Fibroblast of the aortic adventitia (primary cell): ENCODE results near the gene ZSCAN5C. TPM values are rescaled to one million over a fixed set of nuclear protein-coding genes. Genes with fewer than 3 reads are reported as not detected.
A peak's percentile ranks its signal among the peaks of the same experiment; 100 is the strongest.
"Not testable (repeated sequence)": the region's sequence is repeated elsewhere in the genome, so short reads cannot be mapped to it uniquely, and the experiment has no call there.

ENCODE experiments used
- DNase-seq: peaks from one replicate; pipeline ENCODE4 v3.0.0-alpha.2; 2010; ENCODE audit warnings: low read depth
- H3K4me3 ChIP-seq: 2 replicates; pipeline ENCODE4 v1.5.1; 2011; ENCODE audit warnings: low read depth, mild to moderate bottlenecking, control low read depth, low read length, moderate library complexity
- total RNA-seq: library from RNA; depleted of rRNA; stranded (reverse); fragments of >200 nt; gene quantifications from 2 replicates; pipeline ENCODE4 v1.2.3, GENCODE V29; 2012; ENCODE audit warnings: low replicate concordance
- TF ChIP-seq, protein P1 (sequence below): IDR thresholded peaks from 2 replicates; pipeline ENCODE4 v1.5.1; 2011; ENCODE audit warnings: mild to moderate bottlenecking, low read length, control low read depth, inconsistent platforms; ENCODE audit not compliant: insufficient read depth

Gene ZSCAN5C
- total RNA-seq, 1 donor: not detected

DNA sequence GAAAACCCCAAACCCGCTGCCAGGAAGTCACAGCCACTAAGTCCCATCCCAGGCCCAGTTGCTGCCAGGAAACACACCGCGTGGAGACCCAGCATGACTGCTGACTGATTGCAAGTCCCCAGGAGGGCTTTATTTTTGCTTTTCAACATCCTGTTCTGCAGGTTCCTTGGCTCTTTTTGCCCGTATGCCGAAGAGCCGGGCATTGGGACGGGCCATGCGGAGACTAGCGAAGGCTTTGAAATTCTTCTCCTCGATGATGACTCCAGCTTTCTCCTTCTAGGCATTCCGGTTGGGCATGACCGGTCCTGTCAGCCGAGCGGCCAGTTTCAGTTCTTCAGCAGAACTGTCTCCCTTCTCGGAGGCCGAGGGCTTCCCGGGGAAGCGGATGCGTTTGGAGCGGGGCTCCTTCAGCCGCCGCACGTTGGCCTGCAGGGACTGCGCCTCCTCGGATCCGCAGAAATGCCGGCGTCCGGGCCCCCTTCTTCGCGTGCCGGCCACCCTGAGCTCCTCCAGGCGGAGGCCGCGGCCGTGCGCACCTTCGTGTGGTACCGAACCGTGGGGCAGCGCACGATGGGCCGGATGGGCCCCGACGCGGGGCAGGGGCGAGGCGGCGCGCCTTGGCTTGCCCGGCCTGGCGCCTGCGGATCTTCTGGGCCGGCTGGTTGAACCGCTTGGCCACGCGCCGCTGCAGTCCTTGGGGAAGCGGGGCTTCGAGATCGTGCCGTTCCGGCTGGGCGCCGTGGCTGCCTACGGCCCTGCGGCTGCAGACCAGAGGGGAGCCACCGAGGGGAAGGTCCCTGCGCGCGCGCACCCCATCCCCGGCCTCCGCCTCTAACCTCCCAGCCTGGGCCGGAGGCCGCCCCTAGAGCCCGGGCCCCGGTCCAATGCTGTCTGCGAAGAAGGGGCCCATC is 15.2 kb downstream of the ZSCAN5C start:
- TF ChIP-seq, protein P1, sequence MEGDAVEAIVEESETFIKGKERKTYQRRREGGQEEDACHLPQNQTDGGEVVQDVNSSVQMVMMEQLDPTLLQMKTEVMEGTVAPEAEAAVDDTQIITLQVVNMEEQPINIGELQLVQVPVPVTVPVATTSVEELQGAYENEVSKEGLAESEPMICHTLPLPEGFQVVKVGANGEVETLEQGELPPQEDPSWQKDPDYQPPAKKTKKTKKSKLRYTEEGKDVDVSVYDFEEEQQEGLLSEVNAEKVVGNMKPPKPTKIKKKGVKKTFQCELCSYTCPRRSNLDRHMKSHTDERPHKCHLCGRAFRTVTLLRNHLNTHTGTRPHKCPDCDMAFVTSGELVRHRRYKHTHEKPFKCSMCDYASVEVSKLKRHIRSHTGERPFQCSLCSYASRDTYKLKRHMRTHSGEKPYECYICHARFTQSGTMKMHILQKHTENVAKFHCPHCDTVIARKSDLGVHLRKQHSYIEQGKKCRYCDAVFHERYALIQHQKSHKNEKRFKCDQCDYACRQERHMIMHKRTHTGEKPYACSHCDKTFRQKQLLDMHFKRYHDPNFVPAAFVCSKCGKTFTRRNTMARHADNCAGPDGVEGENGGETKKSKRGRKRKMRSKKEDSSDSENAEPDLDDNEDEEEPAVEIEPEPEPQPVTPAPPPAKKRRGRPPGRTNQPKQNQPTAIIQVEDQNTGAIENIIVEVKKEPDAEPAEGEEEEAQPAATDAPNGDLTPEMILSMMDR: no peak
- DNase-seq: peak; percentile 17
- H3K4me3 ChIP-seq: peak overlapping the region; percentile 37

DNA sequence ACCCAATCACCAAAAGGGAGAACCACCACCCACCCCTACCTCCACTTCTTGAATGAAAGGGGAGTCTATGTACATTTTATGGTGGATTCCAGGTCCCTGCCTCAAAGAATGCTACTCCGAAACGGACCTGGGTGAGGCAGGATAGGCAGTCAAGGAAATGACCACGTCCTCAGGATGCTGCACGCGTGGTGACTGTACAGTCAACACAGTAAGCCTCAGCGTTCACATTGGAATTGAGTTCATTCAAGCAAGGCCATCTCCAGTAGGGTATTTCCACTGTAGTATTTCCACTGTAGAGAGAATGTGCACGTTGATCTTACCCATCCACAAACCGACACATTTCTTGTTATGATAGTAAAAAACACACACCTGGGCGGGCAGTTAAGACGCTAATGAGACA is 16.9 kb downstream of the ZSCAN5C start:
- TF ChIP-seq, protein P1: no peak
- DNase-seq: no peak
- no peak overlapping the region for H3K4me3 ChIP-seq

DNA sequence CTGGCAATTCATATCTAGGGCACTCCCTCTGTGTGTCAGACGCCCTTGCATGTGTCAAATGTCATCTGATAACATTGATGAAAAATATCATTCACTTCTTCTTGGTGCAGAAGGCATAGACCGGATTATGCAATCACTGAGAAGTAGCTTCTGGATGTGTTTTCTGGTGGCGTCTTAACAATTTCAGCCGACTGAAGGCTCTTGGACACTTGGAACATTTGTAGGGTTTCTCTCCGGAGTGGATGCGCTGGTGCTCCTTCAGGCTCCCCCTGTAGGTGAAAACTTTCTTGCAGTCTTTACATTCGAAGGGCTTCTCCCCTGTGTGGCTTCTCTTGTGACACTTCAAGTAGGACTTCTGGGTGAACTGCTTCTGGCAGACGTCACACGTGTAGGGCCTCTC is 19.4 kb downstream of the ZSCAN5C start:
- not testable (repeated sequence) for H3K4me3 ChIP-seq

DNA sequence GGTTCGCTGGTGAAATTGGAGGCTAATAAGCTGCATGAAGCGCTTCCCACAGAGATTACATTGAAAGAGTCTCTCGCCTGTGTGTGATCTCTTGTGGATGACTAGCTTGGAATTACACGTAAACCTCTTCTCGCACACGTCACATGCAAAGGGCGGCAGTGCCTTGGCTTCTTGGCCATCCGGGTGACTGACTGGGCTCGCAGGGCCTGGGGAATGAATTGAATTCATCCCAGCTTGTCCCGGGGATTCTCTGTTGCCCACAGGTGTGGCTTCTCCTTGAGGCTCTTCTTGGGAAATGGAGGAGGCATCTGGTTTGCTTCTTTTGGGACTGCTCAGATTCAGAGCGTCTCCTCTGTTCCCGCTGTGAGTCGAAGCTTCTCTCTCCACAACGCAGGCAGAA is 19.8 kb downstream of the ZSCAN5C start:
- DNase-seq: no peak
- TF ChIP-seq, protein P1: no peak
- H3K4me3 ChIP-seq: no peak overlapping the region

More for the DNA sequence above, 19.4 kb downstream of the ZSCAN5C start:
- DNase-seq: peak; percentile 1
- TF ChIP-seq, protein P1: peak; percentile 2

DNA sequence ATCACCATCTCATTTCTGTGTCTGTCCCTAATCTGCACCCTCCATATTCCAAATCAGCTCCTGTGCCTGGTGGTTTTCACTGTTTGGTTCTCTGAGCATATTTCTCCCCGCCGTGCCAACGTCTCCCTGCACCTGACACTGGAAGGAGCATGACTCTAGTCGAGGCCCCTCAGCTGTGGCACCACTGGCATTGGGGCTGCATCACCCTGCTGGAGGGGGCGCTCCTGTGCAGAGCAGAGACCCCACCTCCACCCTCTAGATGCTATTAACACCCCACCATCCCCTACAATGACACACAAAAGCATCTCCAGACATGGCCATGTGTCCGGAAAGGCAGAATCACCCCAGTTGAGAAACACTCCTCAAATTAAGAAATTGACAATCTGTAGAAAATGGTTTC is 20.8 kb downstream of the ZSCAN5C start:
- no peak overlapping the region for H3K4me3 ChIP-seq
- TF ChIP-seq, protein P1: no peak
- DNase-seq: no peak

DNA sequence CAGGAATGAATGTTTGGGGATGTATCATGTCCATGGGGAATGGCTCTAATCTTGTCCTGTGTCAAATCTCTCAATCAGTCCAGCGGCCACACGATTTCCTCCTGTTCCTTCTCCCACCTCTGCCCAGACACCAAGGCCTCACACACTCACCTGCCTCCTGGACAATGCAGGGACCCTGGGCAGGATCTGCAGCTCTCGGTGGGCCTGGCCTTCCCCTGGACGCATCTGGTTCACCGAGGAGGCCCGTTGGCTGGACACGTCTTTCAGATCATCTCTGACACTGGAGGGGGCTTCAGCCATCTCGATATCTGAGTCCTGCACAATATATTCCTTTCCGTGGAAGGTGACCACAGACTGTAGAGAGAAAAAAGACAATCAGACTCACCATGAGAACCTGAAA is 21.4 kb downstream of the ZSCAN5C start:
- TF ChIP-seq, protein P1: no peak
- no peak overlapping the region for H3K4me3 ChIP-seq
- DNase-seq: no peak
